Astrocyte (in vitro differentiated cells and primary cell): ENCODE results near the gene COL4A6.
"Not testable (repeated sequence)": the region's sequence is repeated elsewhere in the genome, so short reads cannot be mapped to it uniquely, and the experiment has no call there.

Experiments used
- CTCF ChIP-seq: IDR thresholded peaks from 2 replicates; pipeline ENCODE4 v1.5.1; 2011; ENCODE audit warnings: low read depth, mild to moderate bottlenecking, inconsistent platforms, low read length, moderate library complexity; ENCODE audit not compliant: insufficient read depth
- EZH2 ChIP-seq: IDR thresholded peaks from 2 replicates; pipeline ENCODE4 v1.6.1; 2012; ENCODE audit warnings: mild to moderate bottlenecking, low read length, inconsistent platforms; ENCODE audit not compliant: insufficient read depth

- TF ChIP-seq CTCF, EZH2: not testable (repeated sequence)
These were observed 61.4 kb downstream of the COL4A6 start for GRCh38 chrX:108376821-108377220.
